Measurements from ENCODE around the gene CKAP4.

DNA sequence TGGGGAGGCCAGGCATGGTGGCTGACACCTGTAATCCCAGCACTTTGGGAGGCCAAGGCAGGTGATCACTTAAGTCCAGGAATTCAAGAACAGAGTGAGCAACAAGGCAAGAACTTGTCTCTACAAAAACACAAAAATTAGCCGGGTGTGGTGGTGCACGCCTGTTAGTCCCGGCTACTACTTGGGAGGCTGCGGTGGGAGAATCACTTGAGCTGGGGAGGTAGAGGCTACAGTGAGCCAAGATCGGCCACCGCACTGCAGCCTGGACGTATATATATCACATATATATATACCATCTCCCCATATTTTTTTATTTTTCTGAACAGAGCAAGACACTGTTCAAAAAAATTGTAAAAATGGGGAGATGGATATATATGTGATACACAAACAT is 19.5 kb downstream of the CKAP4 start:
- TF ChIP-seq, protein P1, sequence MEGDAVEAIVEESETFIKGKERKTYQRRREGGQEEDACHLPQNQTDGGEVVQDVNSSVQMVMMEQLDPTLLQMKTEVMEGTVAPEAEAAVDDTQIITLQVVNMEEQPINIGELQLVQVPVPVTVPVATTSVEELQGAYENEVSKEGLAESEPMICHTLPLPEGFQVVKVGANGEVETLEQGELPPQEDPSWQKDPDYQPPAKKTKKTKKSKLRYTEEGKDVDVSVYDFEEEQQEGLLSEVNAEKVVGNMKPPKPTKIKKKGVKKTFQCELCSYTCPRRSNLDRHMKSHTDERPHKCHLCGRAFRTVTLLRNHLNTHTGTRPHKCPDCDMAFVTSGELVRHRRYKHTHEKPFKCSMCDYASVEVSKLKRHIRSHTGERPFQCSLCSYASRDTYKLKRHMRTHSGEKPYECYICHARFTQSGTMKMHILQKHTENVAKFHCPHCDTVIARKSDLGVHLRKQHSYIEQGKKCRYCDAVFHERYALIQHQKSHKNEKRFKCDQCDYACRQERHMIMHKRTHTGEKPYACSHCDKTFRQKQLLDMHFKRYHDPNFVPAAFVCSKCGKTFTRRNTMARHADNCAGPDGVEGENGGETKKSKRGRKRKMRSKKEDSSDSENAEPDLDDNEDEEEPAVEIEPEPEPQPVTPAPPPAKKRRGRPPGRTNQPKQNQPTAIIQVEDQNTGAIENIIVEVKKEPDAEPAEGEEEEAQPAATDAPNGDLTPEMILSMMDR (IDR thresholded peaks at IDR 0.05), result no peak
- no peak for TF ChIP-seq POLR2A (IDR thresholded peaks at IDR 0.05)

All from Peyer's patch (tissue), 4 donors.